Measurements from ENCODE around the gene CAMK4.

The CAMK4 gene

DNA sequence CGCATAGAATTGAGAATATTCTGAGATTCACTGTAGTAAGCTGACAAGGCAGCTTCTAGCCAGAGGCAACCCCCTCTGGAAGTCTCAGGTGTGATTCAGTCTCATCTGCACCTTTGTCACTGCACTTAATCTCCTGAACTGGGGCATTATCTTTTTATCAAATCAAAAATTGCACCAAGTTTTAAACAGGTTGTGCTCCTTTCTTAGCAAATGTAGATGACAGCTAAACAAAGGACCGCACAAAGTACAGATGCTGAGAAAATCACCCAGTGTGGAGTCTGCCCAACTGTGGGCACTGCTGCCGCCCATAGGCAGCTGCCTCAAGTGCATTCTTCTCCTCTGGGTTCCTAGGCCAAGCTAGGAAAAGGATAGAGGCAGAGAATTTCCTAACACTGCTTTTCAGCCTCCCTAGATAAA is 237.1 kb downstream of the CAMK4 start:
- no peaks in the 10 kb centered on the region for H3K9me3 ChIP-seq (ENCODE audit: control insufficient read depth in 5 of 5, low read length in 5 of 5)
- H3K4me1 ChIP-seq (ENCODE audit: control insufficient read depth in 5 of 5, insufficient read depth in 5 of 5, low read length in 5 of 5): no peaks in the 10 kb centered on the region
- no peak overlapping the region for H3K4me3 ChIP-seq (ENCODE audit: low read depth in 1 of 5, low read length in 5 of 5)
- H3K27me3 ChIP-seq (ENCODE audit: control insufficient read depth in 5 of 5, insufficient read depth in 4 of 5, low read length in 5 of 5): no peaks in the 10 kb centered on the region
- H3K27ac ChIP-seq (ENCODE audit: low read depth, low read length): no peak overlapping the region
- no peak overlapping the region for H3K9ac ChIP-seq (ENCODE audit: low read length in 5 of 5)
- H3K36me3 ChIP-seq (ENCODE audit: control insufficient read depth in 5 of 5, insufficient read depth in 5 of 5, low read length in 5 of 5): no peaks in the 10 kb centered on the region

DNA sequence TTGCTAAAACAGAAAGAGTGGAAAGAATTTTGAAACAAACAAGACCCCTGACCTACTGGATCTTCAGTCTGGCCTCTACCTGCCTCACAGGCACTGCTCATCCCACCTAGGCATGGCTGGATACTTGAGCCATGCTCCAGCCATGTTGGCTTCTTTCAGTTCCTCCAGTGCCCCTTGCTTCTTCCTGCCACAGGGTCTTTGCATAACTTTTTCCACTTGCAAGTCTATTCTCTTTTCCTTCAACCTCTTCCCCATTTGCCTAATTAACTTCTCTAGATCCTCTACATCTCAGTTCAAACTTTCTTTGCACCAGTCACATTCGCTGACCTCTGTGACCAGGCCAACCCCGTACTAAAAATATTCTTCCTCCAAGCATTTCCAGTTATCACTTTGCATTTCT is 237.8 kb downstream of the CAMK4 start:
- Histone ChIP-seq H3K9me3 (ENCODE audit: control insufficient read depth in 5 of 5, low read length in 5 of 5) (no peaks in the 10 kb centered on the region), H3K27ac (ENCODE audit: low read depth, low read length) (no peak overlapping the region), H3K4me1 (ENCODE audit: control insufficient read depth in 5 of 5, insufficient read depth in 5 of 5, low read length in 5 of 5) (no peaks in the 10 kb centered on the region), H3K9ac (ENCODE audit: low read length in 5 of 5) (no peak overlapping the region), H3K4me3 (ENCODE audit: low read depth in 1 of 5, low read length in 5 of 5) (no peak overlapping the region), H3K36me3 (ENCODE audit: control insufficient read depth in 5 of 5, insufficient read depth in 5 of 5, low read length in 5 of 5) (no peaks in the 10 kb centered on the region), H3K27me3 (ENCODE audit: control insufficient read depth in 5 of 5, insufficient read depth in 4 of 5, low read length in 5 of 5) (no peaks in the 10 kb centered on the region)

DNA sequence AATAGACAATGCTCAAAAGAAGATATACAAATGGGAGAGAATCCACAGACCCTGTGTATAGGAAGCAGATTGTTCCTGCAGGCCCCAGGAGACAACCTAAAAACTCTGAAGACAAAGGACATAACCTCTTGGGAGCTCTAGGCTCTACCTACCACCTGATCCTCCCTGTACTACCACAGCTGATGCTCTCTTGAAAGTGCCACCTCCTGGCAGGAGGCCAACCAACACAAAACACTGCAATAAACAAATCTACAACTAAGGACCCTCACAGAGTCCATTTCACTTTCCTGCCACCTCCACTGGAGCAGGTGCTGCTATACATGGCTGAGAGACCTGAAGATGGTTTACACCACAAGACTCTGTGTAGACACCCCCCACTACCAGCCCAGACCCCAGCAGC is 239.1 kb downstream of the CAMK4 start:
- H3K9me3 ChIP-seq (ENCODE audit: control insufficient read depth in 5 of 5, low read length in 5 of 5): no peaks in the 10 kb centered on the region
- no peaks in the 10 kb centered on the region for H3K27me3 ChIP-seq (ENCODE audit: control insufficient read depth in 5 of 5, insufficient read depth in 4 of 5, low read length in 5 of 5)
- no peak overlapping the region for H3K4me3 ChIP-seq (ENCODE audit: low read depth in 1 of 5, low read length in 5 of 5)
- no peaks in the 10 kb centered on the region for H3K36me3 ChIP-seq (ENCODE audit: control insufficient read depth in 5 of 5, insufficient read depth in 5 of 5, low read length in 5 of 5)
- no peak overlapping the region for H3K9ac ChIP-seq (ENCODE audit: low read length in 5 of 5)
- H3K4me1 ChIP-seq (ENCODE audit: control insufficient read depth in 5 of 5, insufficient read depth in 5 of 5, low read length in 5 of 5): no peaks in the 10 kb centered on the region
- H3K27ac ChIP-seq (ENCODE audit: low read depth, low read length): no peak overlapping the region

DNA sequence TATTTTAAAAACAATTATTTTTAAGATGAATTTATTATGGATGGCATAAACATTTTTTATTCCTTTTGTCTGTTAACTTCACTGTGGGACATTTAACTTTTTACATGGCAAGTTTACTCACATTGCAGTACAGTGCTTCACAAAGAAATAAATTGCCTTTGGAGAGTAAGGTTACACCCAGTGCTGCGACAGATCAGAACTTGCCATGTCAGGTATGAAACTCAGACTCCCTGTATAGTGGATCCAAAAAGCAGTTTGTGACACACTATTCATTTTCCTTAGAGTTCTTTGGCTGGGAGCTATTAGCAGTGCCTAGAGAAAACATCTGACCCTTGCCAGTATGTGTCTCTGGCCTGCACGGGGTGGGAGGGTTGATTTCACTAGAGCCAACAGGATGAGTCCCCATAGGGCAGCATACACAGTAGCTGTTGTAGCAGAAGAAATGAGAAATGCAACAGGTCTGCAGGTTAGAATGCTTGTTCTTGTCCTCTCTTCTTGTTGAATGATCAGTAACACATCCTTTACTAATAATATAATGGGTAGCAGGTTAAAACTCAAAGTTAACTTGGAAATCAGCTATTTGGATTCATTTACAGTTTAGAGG is 245.2 kb downstream of the CAMK4 start:
- H3K36me3 ChIP-seq (ENCODE audit: control insufficient read depth in 5 of 5, insufficient read depth in 5 of 5, low read length in 5 of 5): no peaks in the 10 kb centered on the region
- H3K4me3 ChIP-seq (ENCODE audit: low read depth in 1 of 5, low read length in 5 of 5): no peak overlapping the region
- no peak overlapping the region for H3K27ac ChIP-seq (ENCODE audit: low read depth, low read length)
- peaks cover 0 to 3% (median 0%) of the 10 kb centered on the region in 5 donors for H3K4me1 ChIP-seq (ENCODE audit: control insufficient read depth in 5 of 5, insufficient read depth in 5 of 5, low read length in 5 of 5)
- no peak overlapping the region for H3K9ac ChIP-seq (ENCODE audit: low read length in 5 of 5)
- H3K9me3 ChIP-seq (ENCODE audit: control insufficient read depth in 5 of 5, low read length in 5 of 5): no peaks in the 10 kb centered on the region
- H3K27me3 ChIP-seq (ENCODE audit: control insufficient read depth in 5 of 5, insufficient read depth in 4 of 5, low read length in 5 of 5): no peaks in the 10 kb centered on the region

DNA sequence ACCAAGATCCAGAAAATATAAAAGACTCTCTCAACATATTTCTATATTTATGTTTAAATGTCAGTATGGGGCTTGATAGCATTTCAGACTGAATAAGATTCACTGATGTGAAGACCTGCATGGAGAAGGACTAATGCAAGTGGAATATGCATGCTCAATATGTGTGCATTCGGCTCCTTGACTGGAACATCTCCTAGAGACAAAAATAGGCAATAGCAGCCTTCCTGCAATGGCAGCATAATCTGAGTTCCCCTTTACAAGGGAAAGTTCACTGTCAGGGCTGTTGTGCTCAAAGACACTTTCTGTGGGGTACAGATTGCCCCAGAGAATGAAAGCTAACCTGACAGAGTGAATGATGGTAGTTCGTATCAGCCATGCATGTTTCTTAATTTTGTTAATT is 245.7 kb downstream of the CAMK4 start:
- no peaks in the 10 kb centered on the region for H3K36me3 ChIP-seq (ENCODE audit: control insufficient read depth in 5 of 5, insufficient read depth in 5 of 5, low read length in 5 of 5)
- no peaks in the 10 kb centered on the region for H3K27me3 ChIP-seq (ENCODE audit: control insufficient read depth in 5 of 5, insufficient read depth in 4 of 5, low read length in 5 of 5)
- peaks cover 0 to 3% (median 0%) of the 10 kb centered on the region in 5 donors for H3K4me1 ChIP-seq (ENCODE audit: control insufficient read depth in 5 of 5, insufficient read depth in 5 of 5, low read length in 5 of 5)

DNA sequence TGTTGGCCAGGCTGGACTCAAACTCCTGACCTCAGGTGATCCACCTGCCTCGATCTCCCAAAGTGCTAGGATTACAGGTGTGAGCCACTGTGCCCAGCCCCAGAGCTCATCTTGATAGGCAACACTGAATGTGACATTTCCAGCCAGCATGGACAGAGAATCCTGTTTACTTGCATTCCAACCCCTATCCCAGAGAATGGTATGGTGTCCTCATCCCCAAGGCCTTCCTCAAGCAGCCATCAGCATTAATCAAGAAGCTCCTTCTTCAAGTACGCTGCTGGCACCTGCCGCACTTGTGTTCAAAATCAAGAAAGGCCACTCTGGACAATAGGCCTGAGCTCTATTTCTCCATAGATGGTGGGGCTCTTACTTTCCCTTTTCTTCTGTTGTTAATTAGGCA is 247.9 kb downstream of the CAMK4 start:
- Histone ChIP-seq H3K4me3 (ENCODE audit: low read depth in 1 of 5, low read length in 5 of 5) (no peak overlapping the region), H3K9me3 (ENCODE audit: control insufficient read depth in 5 of 5, low read length in 5 of 5) (no peaks in the 10 kb centered on the region), H3K9ac (ENCODE audit: low read length in 5 of 5) (no peak overlapping the region), H3K27ac (ENCODE audit: low read depth, low read length) (no peak overlapping the region), H3K4me1 (ENCODE audit: control insufficient read depth in 5 of 5, insufficient read depth in 5 of 5, low read length in 5 of 5) (peaks cover 0 to 3% (median 0%) of the 10 kb centered on the region in 5 donors), H3K27me3 (ENCODE audit: control insufficient read depth in 5 of 5, insufficient read depth in 4 of 5, low read length in 5 of 5) (no peaks in the 10 kb centered on the region), H3K36me3 (ENCODE audit: control insufficient read depth in 5 of 5, insufficient read depth in 5 of 5, low read length in 5 of 5) (no peaks in the 10 kb centered on the region)

More for the DNA sequence above, 245.7 kb downstream of the CAMK4 start:
- Histone ChIP-seq H3K9ac (ENCODE audit: low read length in 5 of 5) (no peak overlapping the region), H3K9me3 (ENCODE audit: control insufficient read depth in 5 of 5, low read length in 5 of 5) (no peaks in the 10 kb centered on the region), H3K27ac (ENCODE audit: low read depth, low read length) (no peak overlapping the region), H3K4me3 (ENCODE audit: low read depth in 1 of 5, low read length in 5 of 5) (no peak overlapping the region)

DNA sequence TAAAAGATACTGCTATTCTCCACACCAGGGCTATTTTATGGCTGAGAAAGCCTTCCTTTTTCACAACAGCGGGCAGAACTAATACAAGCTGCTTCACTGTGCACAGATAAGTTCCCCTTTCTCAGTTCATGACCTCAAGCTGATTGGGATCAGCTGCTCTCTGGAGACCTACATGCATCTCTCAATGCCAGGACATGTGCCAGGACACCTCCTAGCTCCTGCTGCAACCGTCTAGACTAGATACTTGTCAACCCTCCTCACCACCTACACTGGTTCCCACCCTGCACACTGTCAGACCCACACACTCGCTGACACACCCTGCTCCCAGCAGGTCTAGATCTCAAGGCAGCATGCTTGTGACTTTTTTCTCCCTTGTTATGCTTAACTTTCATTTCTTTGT is 248.4 kb downstream of the CAMK4 start:
- H3K9me3 ChIP-seq (ENCODE audit: control insufficient read depth in 5 of 5, low read length in 5 of 5): no peaks in the 10 kb centered on the region
- no peak overlapping the region for H3K4me3 ChIP-seq (ENCODE audit: low read depth in 1 of 5, low read length in 5 of 5)
- H3K4me1 ChIP-seq (ENCODE audit: control insufficient read depth in 5 of 5, insufficient read depth in 5 of 5, low read length in 5 of 5): peaks cover 0 to 3% (median 0%) of the 10 kb centered on the region in 5 donors
- H3K36me3 ChIP-seq (ENCODE audit: control insufficient read depth in 5 of 5, insufficient read depth in 5 of 5, low read length in 5 of 5): no peaks in the 10 kb centered on the region
- no peak overlapping the region for H3K9ac ChIP-seq (ENCODE audit: low read length in 5 of 5)
- H3K27ac ChIP-seq (ENCODE audit: low read depth, low read length): no peak overlapping the region
- H3K27me3 ChIP-seq (ENCODE audit: control insufficient read depth in 5 of 5, insufficient read depth in 4 of 5, low read length in 5 of 5): no peaks in the 10 kb centered on the region

DNA sequence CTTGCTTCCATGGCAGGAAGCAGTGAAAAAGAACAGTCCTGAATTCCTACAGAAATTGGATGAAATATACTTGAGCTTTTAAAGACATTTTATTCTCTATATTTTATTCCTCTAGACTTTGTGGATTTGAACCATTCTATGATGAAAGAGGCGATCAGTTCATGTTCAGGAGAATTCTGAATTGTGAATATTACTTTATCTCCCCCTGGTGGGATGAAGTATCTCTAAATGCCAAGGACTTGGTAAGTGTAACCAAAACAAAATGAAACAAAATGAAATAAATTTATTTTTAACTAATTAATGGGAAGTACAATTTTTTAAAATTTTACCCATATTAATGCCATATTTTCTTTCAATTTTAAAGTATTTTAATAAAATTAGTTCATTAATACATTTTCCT is 254.1 kb downstream of the CAMK4 start:
- Histone ChIP-seq H3K4me1 (ENCODE audit: control insufficient read depth in 5 of 5, insufficient read depth in 5 of 5, low read length in 5 of 5) (no peaks in the 10 kb centered on the region), H3K27ac (ENCODE audit: low read depth, low read length) (no peak overlapping the region), H3K4me3 (ENCODE audit: low read depth in 1 of 5, low read length in 5 of 5) (no peak overlapping the region), H3K9me3 (ENCODE audit: control insufficient read depth in 5 of 5, low read length in 5 of 5) (no peaks in the 10 kb centered on the region), H3K27me3 (ENCODE audit: control insufficient read depth in 5 of 5, insufficient read depth in 4 of 5, low read length in 5 of 5) (no peaks in the 10 kb centered on the region), H3K9ac (ENCODE audit: low read length in 5 of 5) (no peak overlapping the region), H3K36me3 (ENCODE audit: control insufficient read depth in 5 of 5, insufficient read depth in 5 of 5, low read length in 5 of 5) (no peaks in the 10 kb centered on the region)

DNA sequence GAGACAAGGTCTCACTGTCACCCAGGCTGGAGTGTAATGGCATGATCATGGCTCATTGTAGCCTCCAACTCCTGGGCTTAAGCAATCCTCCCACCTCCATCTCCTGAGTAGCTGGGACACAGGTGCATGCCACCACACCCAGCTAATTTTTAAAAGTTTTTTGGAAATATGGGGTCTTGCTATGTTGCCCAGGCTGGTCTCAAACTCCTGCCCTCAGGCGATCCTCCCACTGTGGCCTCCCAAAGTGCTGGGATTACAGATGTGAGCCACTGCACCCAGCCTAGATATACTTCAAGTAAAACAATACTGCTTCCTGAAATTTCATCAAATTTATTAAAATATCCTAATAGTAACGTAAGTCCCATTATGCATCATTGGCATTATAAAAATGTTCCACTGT is 254.7 kb downstream of the CAMK4 start:
- no peaks in the 10 kb centered on the region for H3K4me1 ChIP-seq (ENCODE audit: control insufficient read depth in 5 of 5, insufficient read depth in 5 of 5, low read length in 5 of 5)
- H3K27ac ChIP-seq (ENCODE audit: low read depth, low read length): no peak overlapping the region
- no peaks in the 10 kb centered on the region for H3K27me3 ChIP-seq (ENCODE audit: control insufficient read depth in 5 of 5, insufficient read depth in 4 of 5, low read length in 5 of 5)
- H3K9ac ChIP-seq (ENCODE audit: low read length in 5 of 5): no peak overlapping the region
- no peaks in the 10 kb centered on the region for H3K9me3 ChIP-seq (ENCODE audit: control insufficient read depth in 5 of 5, low read length in 5 of 5)
- H3K4me3 ChIP-seq (ENCODE audit: low read depth in 1 of 5, low read length in 5 of 5): no peak overlapping the region
- no peaks in the 10 kb centered on the region for H3K36me3 ChIP-seq (ENCODE audit: control insufficient read depth in 5 of 5, insufficient read depth in 5 of 5, low read length in 5 of 5)

DNA sequence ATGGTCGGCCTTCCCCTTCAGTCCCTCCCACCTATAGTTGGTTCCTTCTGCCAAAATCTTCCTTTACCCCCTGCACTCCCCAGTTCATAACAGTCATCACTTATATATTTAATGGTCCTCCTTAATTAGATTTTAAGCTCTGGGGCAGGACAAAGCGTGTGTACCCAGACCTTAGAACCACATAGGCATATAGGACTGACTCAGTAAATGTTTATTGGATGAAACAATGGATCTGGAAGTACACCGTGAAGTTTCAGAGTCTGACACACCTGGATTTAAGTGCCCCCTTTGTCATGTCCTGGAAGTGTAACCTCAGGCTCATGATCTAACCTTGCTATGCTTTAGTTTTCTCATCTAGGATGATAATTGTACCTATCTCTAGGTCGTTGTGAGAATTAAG is 256.2 kb downstream of the CAMK4 start:
- no peaks in the 10 kb centered on the region for H3K4me1 ChIP-seq (ENCODE audit: control insufficient read depth in 5 of 5, insufficient read depth in 5 of 5, low read length in 5 of 5)
- H3K27me3 ChIP-seq (ENCODE audit: control insufficient read depth in 5 of 5, insufficient read depth in 4 of 5, low read length in 5 of 5): no peaks in the 10 kb centered on the region
- H3K4me3 ChIP-seq (ENCODE audit: low read depth in 1 of 5, low read length in 5 of 5): no peak overlapping the region
- no peak overlapping the region for H3K9ac ChIP-seq (ENCODE audit: low read length in 5 of 5)
- H3K27ac ChIP-seq (ENCODE audit: low read depth, low read length): no peak overlapping the region
- no peaks in the 10 kb centered on the region for H3K9me3 ChIP-seq (ENCODE audit: control insufficient read depth in 5 of 5, low read length in 5 of 5)
- H3K36me3 ChIP-seq (ENCODE audit: control insufficient read depth in 5 of 5, insufficient read depth in 5 of 5, low read length in 5 of 5): no peaks in the 10 kb centered on the region

DNA sequence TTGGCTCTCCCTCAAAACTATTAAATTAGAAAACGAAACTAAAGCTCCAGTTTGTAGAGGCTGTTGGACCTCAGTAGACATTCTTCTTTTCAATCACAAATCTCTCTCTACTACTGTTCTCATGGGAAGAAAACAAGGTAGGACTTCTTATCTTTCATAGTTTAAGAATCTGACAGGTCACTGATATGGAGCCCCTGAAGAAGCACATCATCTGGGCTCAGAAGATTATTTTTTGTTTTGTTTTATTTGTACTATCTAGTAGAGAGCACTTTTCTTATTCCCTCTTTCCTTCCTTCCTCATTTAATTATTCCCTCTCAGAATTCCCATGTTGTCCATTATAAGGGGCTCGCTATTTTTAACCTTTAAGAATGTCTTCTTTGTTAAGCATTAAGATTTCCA is 261.9 kb downstream of the CAMK4 start:
- Histone ChIP-seq H3K4me3 (ENCODE audit: low read depth in 1 of 5, low read length in 5 of 5) (no peak overlapping the region), H3K27me3 (ENCODE audit: control insufficient read depth in 5 of 5, insufficient read depth in 4 of 5, low read length in 5 of 5) (no peaks in the 10 kb centered on the region), H3K9ac (ENCODE audit: low read length in 5 of 5) (no peak overlapping the region), H3K4me1 (ENCODE audit: control insufficient read depth in 5 of 5, insufficient read depth in 5 of 5, low read length in 5 of 5) (no peaks in the 10 kb centered on the region), H3K9me3 (ENCODE audit: control insufficient read depth in 5 of 5, low read length in 5 of 5) (no peaks in the 10 kb centered on the region), H3K27ac (ENCODE audit: low read depth, low read length) (no peak overlapping the region), H3K36me3 (ENCODE audit: control insufficient read depth in 5 of 5, insufficient read depth in 5 of 5, low read length in 5 of 5) (no peaks in the 10 kb centered on the region)
